HG03354 (cell line): ENCODE data around the gene RBMS2.
A peak's percentile ranks its signal among the peaks of the same experiment; 100 is the strongest.
"Not testable (repeated sequence)": the region's sequence is repeated elsewhere in the genome, so short reads cannot be mapped to it uniquely, and the experiment has no call there.

Experiments
- ATAC-seq: cut with Tn5 transposase; IDR thresholded peaks from one replicate; pipeline ENCODE4 v1.9.1; 2021; ENCODE audit warnings: mild to moderate bottlenecking; ENCODE audit not compliant: unreplicated experiment, poor library complexity, severe bottlenecking

The RBMS2 gene, protein sequence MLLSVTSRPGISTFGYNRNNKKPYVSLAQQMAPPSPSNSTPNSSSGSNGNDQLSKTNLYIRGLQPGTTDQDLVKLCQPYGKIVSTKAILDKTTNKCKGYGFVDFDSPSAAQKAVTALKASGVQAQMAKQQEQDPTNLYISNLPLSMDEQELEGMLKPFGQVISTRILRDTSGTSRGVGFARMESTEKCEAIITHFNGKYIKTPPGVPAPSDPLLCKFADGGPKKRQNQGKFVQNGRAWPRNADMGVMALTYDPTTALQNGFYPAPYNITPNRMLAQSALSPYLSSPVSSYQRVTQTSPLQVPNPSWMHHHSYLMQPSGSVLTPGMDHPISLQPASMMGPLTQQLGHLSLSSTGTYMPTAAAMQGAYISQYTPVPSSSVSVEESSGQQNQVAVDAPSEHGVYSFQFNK

DNA sequence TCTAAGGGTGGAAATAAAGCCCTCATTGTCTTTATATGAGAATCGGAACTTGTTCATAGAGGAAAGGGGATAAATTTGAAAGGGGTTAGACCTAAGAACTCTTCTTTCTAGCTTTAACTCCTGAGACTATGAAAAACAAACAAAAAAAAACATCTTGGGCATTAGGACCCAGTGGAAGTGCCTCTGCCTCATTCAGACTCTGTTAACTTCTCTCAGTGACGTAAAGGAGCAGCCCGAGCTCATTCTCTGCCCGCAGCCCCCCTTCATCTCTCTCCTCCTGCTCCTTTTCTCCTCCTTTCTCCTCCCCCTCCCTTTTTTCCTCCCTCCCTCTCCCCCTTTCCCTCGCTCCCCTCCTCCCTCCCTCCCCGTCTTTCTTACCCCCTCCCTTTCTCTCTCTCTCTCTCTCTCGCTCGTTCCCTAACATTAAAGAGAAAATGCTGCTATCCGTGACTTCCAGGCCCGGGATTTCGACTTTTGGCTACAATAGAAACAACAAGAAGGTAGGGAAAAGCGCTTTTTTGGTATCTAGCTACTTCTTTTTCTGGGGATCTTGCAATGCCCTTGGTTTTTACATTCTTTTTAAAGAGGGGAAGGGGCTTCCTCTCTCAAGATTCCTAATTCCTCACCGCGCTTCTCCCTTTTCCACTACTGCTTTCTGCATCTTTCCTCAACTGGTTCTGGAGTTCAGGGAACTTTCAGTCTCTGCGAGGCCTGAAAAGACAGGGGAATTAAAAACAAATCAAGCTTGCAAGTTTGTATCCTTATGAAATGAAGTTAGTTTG lies at the start of gene RBMS2:
TSS of gene RBMS2 (plus strand) at position 231 of the 782 bp plus-strand sequence. CDS start at position 435, 204 bp downstream.
- ATAC-seq = peak; percentile 55

DNA sequence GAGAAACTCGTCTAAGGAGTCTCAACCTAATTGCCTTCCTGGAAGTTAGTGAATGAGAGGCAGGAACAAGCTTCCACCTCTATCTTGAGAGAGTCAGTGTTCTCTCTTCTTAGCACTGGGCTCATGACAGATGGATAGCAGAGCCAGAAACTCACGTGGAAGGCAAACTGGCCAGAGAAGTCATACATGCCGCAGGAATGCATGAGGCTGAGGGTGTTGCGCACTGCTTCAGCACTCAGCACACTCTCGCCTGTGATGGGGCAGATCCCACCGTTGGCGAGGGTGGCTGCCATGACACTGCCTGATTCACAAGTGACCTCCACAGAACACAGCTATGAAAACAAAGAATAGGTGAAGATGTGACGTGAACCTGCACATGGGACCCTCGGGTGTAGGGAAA lies 47.2 kb upstream of the RBMS2 start:
- ATAC-seq = no peak

DNA sequence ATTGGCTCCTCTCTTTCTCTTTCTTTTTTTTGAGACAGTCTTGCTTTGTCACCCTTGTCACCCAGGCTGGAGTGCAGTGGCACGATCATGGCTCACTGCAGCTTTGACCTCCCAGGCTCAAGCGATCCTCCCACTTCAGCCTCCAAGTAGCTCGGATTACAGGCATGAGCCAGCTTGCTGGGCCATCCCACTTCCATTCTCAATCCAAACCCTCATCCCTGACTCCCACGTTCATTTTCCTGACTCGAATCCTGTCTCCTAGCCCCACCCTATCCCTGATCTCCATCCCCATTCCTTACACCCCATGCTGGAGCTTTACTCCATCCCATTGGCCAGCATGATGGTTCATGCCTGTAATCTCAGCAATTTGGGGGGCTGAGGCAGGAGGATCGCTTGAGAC lies 45.5 kb upstream of the RBMS2 start:
- no peak for ATAC-seq

DNA sequence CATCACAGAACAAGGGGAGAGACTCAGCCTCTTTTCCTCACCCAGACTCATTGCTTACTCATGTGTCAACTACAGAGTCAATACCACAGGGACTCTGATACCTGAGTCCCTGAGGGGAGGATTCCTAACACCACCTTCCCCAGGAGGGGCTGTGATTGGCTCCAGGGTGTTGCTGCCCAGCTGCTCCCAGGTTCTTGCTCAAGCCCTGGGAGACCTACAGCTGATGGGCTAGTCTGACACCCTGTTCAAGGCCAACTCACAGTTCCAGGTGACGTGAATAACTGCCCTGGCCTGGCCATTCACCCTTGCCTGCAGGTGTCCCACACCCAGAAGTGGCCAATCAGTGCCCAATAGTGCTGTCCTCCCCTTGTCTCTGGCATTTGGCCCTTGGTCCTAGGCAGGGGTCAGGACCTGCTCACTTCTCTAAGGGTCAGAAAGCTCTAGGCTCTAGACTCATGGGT lies 44.6 kb upstream of the RBMS2 start:
- ATAC-seq = no peak

DNA sequence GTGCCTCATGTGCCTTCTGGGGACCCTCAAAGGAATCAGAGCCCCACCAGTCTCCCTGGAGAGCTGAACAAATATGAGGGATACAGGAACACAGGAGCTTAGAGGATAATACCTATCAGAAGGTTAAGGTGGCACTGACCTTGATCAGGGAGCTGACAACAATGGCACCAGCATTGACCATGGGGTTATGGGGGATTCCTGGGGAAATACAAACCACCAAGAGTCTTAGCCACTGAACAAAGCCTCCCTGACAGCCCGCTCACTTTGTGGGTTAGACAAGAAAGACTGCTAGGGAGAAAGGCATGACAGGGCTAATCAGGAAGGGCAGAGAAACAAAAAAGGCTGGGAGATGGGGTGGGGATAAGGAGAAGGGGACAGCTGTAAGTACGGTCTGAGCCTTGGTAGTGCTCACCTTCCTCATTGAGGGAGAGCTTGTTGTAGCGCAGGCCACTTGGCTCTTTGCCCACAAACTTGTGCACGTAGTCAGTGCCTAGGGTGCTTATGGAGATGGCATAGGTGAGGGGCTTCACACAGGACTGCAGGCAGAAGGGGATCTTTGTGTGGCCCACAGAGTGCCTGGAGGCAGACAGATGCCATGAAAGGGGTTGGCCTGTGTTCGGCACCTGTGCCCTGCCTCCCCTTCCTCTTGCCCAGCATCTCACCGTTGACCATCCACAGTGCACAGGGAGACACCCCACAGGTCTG lies 43.9 kb upstream of the RBMS2 start:
- ATAC-seq = no peak

DNA sequence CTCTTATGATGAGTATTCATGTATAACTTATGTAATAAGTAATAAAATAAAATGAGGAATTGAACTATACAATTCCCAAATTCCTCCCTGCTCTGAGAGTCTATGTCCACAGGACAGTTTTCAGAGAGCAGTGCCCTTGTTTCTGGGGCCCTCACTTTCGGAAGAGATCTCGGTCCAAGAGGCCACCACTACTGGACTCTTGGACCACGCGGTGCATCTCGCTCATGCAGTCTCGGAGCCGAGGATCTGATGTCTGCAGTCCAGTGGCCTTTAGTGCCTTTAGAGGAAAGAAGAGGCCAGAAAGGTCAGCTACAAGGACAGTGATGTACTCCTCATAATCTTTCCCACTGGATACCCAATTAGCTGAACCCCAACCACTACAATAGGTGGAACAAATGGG lies 42.0 kb upstream of the RBMS2 start:
- ATAC-seq = no peak

DNA sequence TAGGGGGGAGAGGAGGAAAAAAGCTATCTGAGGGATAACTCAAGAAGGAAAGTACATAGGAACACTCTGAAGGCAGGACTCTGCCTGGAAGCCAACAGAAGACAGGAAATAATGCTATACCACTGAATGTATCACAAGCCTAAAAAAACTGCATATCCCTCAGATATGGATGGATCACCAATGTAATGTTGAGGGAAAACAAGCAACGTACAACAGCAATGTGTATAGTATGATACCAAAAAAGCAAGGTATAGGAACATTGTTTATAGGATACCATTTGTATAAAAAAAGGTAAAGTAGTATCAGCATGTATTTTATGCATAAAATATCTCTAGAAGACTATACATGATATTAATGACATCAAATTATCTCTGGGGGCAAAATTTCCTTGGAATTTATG lies 37.1 kb upstream of the RBMS2 start:
- ATAC-seq = no peak

DNA sequence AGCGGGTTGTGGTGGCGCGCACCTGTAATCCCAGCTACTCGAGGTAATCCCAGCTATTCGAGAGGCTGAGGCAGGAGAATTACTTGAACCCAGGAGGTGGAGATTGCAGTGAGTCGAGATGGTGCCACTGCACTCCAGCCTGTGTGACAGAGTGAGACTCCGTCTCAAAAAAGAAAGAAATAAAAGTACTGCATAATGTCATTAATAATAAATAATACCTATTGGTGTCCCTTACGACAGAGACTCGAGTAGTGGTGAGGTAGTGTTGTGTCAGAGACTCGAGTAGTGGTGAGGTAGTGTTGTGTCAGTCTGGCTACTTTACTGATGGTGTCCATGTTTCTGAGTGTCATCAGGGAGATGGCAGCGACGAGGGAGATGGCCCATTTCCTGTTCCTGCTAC lies 34.9 kb upstream of the RBMS2 start:
- ATAC-seq = no peak

DNA sequence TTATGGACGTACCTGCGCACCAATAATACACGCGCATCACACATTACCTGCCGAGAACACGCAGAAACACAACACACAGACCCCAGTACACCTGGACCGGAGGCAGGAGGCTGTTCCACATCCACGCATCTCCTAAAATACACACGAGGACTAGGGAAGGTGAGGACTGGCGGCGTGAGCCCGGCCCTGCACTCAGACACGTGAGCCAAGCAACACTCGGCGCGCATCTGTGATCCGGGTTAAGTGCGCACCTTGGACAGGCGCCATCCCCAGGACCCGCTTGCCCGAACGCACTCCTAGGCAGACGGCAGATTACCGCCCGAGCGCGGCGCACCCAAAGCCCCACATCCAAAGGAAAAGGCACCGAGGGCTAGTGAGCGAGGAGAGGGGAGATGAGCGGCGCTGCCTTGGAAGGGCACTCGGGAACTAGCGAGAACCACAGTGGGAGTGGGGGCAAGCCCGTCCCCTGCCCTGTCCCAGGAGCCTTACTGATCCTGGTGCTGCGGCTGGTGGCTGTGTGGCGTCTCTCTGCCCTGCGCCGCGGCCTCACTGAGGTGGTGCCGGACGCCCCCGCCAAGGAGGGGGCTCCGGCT lies 34.1 kb upstream of the RBMS2 start:
- peak; percentile 21 for ATAC-seq

DNA sequence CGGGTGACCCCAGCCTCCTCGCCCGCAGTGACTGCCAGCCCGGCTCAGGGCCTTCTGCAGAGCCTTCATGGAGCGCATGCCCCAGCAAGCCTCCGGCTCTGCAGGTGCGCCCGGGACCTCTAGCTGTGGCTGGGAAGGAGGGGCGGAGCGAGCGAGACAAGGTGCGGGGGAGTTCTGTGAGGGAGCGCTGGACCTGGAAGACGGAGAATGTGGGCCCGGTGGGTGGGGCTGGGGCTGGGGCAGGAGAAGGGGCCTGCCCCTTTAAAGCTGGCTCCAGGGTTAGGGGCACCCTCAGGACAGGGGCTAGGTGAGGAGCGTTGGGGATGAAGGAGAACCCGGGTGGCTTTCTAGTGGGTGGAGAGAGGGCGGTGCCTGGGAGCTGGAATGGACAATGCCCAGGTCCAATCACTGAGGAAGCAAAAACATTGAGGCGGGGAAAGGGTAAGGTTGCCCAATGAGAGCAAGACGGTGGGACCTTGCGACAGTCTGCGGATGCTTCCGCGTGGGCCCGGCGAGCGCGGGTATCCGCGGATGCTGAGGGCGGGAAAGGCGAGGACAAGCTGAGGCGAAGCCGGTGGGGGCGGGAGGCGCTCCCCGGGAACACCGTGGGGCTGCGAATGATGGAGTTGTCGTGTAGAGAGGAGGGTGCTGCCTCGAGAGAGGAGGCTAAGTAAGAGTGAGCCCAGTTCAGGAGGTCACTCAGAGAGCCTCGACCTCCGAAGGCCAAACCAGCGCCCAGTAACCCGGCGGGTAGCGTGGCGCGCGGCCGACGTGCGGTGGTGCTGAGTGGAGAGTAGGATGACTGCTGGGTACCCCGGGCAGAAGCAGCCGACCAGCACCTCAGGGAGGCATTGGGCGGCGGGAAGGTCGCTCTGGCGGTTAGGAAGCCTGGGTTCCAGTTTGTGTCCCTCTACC lies 33.3 kb upstream of the RBMS2 start, which contains the start of gene GLS2:
TSS of gene GLS2 (minus strand) at position 121 of the 915 bp plus-strand sequence. CDS start at position 78, 43 bp downstream.
- peak; percentile 96 for ATAC-seq

DNA sequence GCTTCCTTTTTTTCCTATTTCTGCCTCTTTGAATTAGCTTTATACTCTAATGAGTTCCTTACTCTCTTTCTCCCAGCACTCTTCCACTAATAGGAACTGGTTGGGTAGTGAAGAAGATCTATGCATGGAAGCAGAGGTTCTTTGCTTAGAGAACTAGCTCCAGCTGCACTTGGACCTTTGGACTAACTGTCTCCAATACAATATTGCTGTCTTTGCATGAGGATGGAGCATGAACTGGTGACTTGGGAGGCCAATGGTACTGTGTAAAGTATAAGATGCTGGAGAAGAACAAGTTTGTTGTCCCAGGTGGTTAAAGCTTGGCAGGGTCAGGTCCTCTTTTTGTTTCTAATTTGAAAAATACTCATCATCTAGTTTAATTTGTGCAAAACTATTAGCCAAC lies 31.3 kb upstream of the RBMS2 start:
- ATAC-seq = no peak

DNA sequence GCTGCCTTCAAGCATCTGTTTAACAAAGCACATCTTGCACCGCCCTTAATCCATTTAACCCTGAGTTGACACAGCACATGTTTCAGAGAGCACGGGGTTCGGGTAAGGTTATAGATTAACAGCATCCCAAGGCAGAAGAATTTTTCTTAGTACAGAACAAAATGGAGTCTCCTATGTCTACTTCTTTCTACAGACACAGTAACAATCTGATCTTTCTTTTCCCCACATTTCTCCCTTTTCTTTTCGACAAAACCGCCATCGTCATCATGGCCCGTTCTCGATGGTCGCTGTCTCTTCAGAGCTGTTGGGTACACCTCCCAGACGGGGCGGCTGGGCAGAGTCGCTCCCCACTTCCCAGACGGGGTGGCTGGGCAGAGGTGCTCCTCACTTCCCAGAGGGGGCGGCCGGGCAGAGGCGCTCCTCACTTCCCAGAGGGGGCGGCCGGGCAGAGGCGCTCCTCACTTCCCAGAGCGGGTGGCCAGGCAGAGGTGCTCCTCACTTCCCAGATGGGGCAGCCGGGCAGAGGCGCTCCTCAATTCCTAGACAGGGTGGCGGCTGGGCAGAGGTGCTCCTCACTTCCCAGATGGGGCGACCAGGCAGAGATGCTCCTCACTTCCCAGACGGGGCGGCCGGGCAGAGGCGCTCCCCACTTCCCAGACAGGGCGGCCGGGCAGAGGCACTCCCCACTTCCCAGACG lies 28.1 kb upstream of the RBMS2 start:
- ATAC-seq = not testable (repeated sequence)

DNA sequence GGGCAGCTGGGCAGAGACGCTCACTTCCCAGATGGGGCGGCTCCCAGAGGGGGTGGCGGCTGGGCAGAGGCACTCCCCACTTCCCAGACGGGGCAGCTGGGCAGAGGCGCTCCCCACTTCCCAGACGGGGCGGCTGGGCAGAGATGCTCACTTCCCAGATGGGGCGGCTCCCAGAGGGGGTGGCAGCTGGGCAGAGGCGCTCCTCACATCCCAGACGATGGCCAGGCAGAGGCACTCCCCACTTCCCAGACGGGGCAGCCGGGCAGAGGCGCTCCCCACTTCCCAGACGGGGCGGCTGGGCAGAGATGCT lies 27.6 kb upstream of the RBMS2 start:
- ATAC-seq = not testable (repeated sequence)

DNA sequence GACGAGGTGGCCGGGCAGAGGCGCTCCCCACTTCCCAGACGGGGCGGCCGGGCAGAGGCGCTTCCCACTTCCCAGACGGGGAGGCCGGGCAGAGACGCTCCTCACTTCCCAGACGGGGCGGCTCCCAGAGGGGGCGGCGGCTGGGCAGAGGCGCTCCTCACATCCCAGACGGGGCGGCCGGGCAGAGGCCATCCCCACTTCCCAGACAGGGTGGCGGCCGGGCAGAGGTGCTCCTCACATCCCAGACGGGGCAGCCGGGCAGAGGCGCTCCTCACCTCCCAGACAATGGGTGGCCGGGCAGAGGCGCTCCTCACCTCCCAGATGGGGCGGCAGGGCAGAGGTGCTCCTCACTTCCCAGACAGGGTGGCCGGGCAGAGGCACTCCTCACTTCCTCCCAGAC lies 27.1 kb upstream of the RBMS2 start:
- not testable (repeated sequence) for ATAC-seq

DNA sequence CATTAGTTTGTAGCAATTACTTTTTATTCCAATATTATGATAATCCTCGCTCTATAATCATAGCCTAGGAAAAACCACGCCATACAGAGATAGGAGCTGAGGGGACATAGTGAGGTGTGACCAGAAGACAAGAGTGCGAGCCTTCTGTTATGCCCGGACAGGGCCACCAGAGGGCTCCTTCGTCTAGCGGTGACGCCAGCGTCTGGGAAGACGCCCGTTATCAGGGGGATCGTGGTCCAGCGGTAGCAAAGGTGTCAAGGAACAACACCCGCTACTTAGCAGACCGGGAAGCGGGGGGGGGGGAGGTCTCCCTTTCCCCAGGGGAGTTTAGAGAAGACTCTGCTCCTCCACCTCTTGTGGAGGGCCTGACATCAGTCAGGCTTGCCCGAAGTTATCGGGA lies 24.9 kb upstream of the RBMS2 start:
- not testable (repeated sequence) for ATAC-seq

DNA sequence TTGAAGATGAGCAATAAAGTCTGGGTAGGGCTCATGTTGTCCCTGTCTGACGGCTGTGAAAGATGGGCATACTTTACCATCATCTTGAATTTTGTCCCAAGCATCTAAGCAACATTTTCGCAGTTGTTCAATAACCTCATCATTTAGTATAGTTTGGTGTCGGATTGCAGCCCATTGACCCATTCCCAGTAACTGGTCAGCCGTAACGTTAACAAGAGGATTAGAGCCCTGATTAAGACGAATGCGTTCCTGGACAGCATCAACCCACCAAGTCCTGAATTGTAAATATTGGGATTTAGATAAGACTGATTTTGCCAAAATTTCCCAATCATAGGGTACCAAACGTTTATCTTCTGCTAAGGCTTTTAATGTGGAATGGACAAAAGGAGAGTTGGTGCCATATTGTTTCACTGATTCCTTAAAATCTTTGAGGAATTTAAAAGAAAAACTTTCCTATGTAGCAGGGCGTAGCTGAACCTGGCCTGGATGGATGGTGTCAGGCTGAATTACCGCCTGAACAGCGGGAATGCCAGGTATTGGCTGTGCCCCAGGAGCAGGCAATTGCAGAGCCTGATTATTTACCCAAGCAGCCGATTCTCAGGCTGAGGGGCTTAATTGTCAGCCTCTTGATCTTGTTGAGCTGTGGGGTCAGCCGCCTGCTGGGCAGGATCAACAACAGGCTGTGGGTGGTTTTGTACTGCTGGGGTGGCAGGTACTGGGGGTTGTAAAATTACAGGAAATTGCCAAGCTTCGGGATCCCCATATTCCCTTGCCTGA lies 23.3 kb upstream of the RBMS2 start:
- not testable (repeated sequence) for ATAC-seq

DNA sequence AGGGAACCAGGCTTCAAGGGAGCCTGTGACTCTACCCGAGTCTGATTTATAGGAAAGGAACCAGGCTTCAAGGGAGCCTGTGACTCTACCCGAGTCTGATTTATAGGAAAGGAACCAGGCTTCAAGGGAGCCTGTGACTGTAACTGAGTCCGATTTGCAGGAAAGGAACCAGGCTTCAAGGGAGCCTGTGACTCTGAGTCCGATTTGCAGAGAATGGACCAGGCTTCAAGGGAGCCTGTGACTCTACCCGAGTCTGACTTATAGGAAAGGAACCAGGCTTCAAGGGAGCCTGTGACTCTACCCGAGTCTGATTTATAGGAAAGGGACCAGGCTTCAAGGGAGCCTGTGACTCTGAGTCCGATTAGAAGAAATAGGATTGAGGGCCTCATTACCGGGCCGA lies 22.2 kb upstream of the RBMS2 start:
- ATAC-seq = not testable (repeated sequence)

DNA sequence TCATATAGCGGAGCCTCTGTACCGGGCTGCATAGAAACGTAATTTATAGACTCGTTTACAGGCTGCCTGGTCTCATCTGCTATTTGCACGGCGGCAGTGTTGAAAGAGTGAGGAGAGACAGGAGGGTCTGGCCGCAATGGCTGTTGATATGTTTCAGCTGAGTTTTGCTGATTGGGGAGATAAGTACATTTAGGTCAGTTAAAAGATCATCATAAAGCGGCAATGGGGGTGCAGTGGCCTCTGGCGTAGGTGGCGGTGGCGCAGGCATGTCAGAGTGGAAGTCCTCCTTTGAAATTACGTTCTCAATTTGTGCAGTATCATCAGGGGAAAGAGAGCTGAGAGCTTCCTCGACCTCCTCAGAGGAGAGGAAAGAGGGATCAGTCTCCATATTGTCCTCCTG lies 21.7 kb upstream of the RBMS2 start:
- not testable (repeated sequence) for ATAC-seq
